Stimulated activated memory B cell treated with anti-CD40 and anti-IgM and Interleukin-4, amounts not matched to agents 10 μg/mL and 1 μg/mL and 100 μg/mL, for 72 hours (primary cell): ENCODE measurements around the gene ALDH4A1.

Experiments used
- ATAC-seq: fragments of 150-1000 bp; cut with Tn5 transposase; 2 replicates; pipeline ENCODE4 v1.10.0; 2021
- H3K27ac Mint-ChIP-seq: one replicate; pipeline ENCODE4 v1.8.0; 2022; ENCODE audit warnings: mild to moderate bottlenecking, mixed read lengths
- H3K27me3 Mint-ChIP-seq: one replicate; pipeline ENCODE4 v1.8.0; 2022; ENCODE audit warnings: mixed read lengths
- H3K36me3 Mint-ChIP-seq: one replicate; pipeline ENCODE4 v1.8.0; 2022; ENCODE audit warnings: mixed read lengths
- H3K4me1 Mint-ChIP-seq: one replicate; pipeline ENCODE4 v1.8.0; 2022; ENCODE audit warnings: mixed read lengths
- H3K4me3 Mint-ChIP-seq: one replicate; pipeline ENCODE4 v1.8.0; 2022; ENCODE audit warnings: mild to moderate bottlenecking, moderate library complexity, mixed read lengths
- H3K9me3 Mint-ChIP-seq: one replicate; pipeline ENCODE4 v1.8.0; 2022; ENCODE audit warnings: mixed read lengths

Gene ALDH4A1

DNA sequence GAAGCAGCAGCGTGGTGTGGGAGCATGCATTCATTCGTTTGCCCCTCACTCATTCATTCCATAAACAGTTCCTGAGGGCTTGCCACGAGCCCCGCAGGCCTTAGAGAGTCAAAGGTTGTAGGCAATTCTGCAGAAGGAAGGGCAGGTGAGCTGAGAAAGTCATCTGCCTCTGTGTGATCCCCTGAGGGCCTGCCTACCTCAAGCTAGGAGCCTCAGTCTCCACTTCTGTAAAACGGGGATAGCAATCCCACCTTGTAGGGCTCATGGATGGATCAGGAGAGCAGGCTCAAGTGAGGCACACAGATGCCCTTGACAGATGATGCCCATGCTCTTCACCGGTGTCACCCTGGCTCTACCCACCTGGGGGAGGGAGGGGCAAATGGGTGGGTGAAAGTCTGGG, 26.6 kb upstream of the ALDH4A1 start:
- H3K4me1 Mint-ChIP-seq: peaks cover 84% of the 10 kb centered on the region
- H3K9me3 Mint-ChIP-seq: peaks cover 5% of the 10 kb centered on the region
- peaks cover 6% of the 10 kb centered on the region for H3K36me3 Mint-ChIP-seq
- no peak overlapping the region for H3K4me3 Mint-ChIP-seq
- peak overlapping the region; percentile 94 for H3K27ac Mint-ChIP-seq
- H3K27me3 Mint-ChIP-seq: no peaks in the 10 kb centered on the region
- ATAC-seq: no peak

DNA sequence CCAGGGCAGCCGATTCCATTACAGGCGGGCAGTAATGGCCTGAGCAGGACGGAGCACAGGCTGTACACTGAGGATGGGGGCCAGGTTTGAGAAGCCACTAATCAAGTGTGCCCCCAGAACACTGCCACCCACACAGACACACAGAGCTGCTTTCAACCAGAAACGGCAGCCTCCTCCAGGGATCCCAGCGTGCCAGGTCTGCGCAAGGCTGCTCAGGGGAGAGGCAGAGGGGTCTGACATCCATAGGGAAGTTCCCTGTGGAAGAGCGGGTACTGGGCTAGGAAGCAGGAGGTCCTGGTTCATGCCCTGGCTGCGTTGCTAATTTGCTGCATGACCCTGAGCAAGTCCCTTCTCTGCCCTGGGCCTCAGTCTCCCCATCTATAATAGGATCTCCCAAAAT, 26.1 kb upstream of the ALDH4A1 start:
- peaks cover 6% of the 10 kb centered on the region for H3K36me3 Mint-ChIP-seq
- peaks cover 90% of the 10 kb centered on the region for H3K4me1 Mint-ChIP-seq
- H3K27me3 Mint-ChIP-seq: no peaks in the 10 kb centered on the region
- H3K27ac Mint-ChIP-seq: peak overlapping the region; percentile 94
- no peak for ATAC-seq
- peak overlapping the region; percentile 81 for H3K4me3 Mint-ChIP-seq
- peaks cover 5% of the 10 kb centered on the region for H3K9me3 Mint-ChIP-seq

DNA sequence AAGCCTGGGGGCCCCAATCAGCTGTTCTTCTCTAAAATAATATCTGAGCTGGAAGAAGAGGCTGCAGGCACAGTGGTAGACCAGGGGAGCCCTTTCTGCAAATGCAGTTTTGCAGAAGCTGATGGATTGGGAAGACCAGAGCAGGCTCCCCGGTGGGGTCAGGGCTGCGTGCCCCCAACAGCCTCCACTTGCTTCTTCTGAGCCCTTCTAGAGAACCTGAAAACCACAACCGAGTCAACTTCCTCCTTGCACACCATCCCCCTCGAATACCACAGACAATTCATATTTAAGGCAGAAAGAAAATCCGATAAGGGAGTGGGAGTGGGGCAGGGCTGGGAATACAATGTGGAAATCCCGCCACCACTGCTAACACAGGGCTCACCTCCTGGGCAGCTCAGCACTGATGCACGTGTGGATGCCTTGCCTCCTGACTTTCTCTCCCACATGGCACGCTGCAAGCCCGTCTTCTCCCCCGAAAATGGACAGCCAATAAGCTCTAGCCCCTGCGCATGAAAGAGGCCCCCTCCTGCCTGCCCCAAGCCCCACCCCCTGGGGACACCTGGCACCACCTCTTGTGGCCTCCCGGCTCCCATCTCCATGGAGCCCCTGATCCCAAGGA, 25.4 kb upstream of the ALDH4A1 start:
- Mint-ChIP-seq H3K4me3 (peak overlapping the region; percentile 81), H3K36me3 (peaks cover 6% of the 10 kb centered on the region), H3K9me3 (peaks cover 5% of the 10 kb centered on the region), H3K4me1 (peaks cover 93% of the 10 kb centered on the region), H3K27me3 (no peaks in the 10 kb centered on the region), H3K27ac (peak overlapping the region; percentile 94)
- peak; percentile 82 for ATAC-seq

DNA sequence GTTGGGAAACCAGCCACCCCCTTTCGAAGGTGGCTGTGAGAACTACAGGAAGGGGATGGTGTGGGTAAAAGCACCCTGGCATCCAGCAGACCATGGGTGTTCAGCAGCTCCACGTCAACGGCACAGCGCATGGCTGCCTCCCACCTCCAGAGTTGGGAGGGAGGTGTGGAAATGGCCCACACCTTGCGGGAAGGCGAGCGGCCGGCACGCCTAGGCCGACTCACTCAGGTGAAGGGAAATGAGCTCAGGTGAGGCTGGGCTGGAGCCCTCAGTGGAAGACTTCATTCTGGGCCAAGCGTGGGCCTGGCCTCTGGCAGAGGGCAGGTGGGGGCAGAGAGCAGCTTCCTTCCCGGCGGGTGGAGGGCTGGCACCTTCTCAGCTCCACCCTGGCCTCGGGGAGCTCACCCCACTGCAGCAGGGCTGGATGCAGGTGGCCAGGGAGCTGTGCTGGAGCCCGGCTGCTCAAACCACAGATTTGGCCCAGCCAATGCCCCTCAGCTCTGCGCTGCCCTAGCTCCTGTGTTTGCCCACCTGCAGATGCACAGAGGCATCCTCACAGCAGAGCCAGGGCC, 24.8 kb upstream of the ALDH4A1 start:
- H3K4me1 Mint-ChIP-seq: peaks cover 89% of the 10 kb centered on the region
- H3K4me3 Mint-ChIP-seq: peak overlapping the region; percentile 81
- no peaks in the 10 kb centered on the region for H3K27me3 Mint-ChIP-seq
- peaks cover 5% of the 10 kb centered on the region for H3K9me3 Mint-ChIP-seq
- ATAC-seq: peak; percentile 67
- H3K36me3 Mint-ChIP-seq: peaks cover 6% of the 10 kb centered on the region
- peak overlapping the region; percentile 94 for H3K27ac Mint-ChIP-seq

DNA sequence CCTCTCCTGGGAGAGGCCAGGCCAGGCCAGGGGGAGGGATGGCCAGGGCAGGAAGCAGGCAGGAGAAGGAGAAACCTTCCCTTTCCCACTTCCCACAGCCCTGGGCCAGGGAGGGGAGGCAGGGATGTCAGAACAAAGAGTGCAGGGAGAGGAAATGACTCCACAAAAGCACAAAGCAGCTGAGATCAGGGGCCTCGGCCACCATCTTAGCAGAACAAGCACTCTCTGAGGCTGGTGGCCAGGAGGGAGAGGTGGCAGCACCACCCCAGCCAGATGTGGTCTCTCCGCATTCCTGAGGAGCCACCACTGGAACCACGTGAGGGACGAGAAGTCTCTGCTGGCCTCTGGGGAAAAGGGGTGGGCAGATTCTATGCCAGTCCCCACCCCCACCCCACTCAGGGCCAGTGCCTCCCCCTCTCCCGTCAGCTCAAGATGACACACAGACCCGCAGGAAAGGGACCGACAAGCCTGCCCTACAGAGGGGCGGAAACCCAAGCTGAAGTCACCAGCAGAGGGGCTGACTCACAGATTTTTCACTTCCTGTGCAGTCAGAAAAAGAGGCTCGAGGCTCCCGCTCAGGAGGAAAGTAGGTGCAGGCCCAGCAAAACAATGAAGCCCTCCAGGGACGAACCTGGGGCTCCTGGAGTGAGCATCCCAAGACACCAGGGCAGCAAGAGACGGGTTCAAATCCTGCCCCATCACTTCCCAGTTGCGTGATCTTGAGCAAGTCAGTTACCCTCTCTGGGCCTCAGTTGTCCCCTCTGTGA, 24.1 kb upstream of the ALDH4A1 start:
- H3K27me3 Mint-ChIP-seq: no peaks in the 10 kb centered on the region
- peaks cover 83% of the 10 kb centered on the region for H3K4me1 Mint-ChIP-seq
- peak overlapping the region; percentile 81 for H3K4me3 Mint-ChIP-seq
- H3K9me3 Mint-ChIP-seq: peaks cover 5% of the 10 kb centered on the region
- peak overlapping the region; percentile 94 for H3K27ac Mint-ChIP-seq
- peaks cover 6% of the 10 kb centered on the region for H3K36me3 Mint-ChIP-seq
- ATAC-seq: peak; percentile 88

DNA sequence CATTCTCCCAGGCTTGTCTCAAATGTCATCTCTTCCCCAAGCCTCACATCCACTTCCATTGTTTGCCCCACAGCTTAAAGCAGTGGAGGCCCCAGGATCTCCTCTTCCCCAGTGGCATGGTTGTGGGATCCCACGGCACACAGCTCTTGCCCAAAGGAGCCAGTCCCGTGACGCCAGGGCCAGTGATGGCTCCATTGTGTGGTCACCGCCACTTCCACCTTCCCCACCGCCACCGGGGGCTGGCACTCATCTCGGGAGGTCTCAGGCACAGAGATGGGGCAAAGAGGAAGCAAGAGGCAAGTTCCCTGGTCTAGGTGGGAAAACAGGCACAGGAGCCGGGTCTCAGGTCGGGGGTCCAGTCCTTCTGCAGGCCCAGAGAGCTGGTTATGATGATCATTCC, 22.9 kb upstream of the ALDH4A1 start:
- Mint-ChIP-seq H3K9me3 (peaks cover 5% of the 10 kb centered on the region), H3K4me1 (peaks cover 70% of the 10 kb centered on the region), H3K27ac (peak overlapping the region; percentile 30), H3K27me3 (no peaks in the 10 kb centered on the region), H3K36me3 (peaks cover 6% of the 10 kb centered on the region), H3K4me3 (no peak overlapping the region)
- ATAC-seq: no peak

DNA sequence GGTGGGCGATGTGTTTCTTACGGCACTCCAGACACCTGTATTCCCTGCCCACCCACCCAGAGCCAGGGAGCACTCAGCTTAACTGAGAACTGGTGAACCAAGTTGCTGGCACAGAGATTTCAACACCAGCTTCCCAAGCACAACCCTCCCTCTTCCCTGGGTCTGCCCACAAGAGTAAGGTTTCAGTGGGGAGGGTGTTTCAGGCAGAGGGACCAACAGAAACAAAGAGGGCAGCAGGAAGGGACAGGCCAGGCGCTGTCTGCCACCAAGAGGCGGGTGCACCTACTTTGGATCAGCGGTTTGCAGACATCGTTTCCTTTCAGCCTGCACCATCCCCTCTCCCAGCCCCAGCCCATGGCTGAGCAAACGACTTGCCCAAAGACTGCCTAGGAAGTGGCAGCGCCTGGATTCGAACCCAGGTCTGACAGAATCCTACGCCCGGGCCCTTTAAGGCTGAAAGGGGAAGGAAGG, 21.9 kb upstream of the ALDH4A1 start:
- ATAC-seq: no peak
- no peaks in the 10 kb centered on the region for H3K27me3 Mint-ChIP-seq
- peak overlapping the region; percentile 44 for H3K27ac Mint-ChIP-seq

DNA sequence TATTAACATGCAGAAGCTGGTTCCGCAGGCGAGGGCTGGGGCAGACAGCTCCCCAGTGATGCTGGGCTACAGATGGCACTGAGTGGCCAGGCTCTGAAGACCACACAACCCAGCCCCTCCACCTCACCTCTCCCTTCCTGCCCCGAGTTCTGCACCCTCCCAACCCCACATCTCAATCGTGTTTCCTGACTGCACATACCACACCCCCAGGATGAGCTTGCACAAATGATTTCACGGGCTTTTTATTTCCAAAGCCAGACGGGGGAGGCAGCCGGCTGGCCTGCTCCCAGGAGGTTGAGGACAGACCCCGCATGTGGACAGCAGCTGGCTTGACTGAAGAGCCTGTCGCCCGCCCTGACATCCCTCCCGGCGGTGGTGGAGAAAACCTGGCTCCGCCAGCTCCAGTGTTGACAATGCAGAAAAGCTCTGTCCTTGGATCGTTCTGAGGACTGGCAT, 21.4 kb upstream of the ALDH4A1 start:
- Mint-ChIP-seq H3K36me3 (peaks cover 6% of the 10 kb centered on the region), H3K4me1 (peaks cover 56% of the 10 kb centered on the region), H3K9me3 (peaks cover 5% of the 10 kb centered on the region), H3K27me3 (no peaks in the 10 kb centered on the region), H3K27ac (peak overlapping the region; percentile 44), H3K4me3 (no peak overlapping the region)
- no peak for ATAC-seq

More for the DNA sequence above, 21.9 kb upstream of the ALDH4A1 start:
- peaks cover 5% of the 10 kb centered on the region for H3K9me3 Mint-ChIP-seq
- H3K36me3 Mint-ChIP-seq: peaks cover 6% of the 10 kb centered on the region
- no peak overlapping the region for H3K4me3 Mint-ChIP-seq
- H3K4me1 Mint-ChIP-seq: peaks cover 61% of the 10 kb centered on the region

DNA sequence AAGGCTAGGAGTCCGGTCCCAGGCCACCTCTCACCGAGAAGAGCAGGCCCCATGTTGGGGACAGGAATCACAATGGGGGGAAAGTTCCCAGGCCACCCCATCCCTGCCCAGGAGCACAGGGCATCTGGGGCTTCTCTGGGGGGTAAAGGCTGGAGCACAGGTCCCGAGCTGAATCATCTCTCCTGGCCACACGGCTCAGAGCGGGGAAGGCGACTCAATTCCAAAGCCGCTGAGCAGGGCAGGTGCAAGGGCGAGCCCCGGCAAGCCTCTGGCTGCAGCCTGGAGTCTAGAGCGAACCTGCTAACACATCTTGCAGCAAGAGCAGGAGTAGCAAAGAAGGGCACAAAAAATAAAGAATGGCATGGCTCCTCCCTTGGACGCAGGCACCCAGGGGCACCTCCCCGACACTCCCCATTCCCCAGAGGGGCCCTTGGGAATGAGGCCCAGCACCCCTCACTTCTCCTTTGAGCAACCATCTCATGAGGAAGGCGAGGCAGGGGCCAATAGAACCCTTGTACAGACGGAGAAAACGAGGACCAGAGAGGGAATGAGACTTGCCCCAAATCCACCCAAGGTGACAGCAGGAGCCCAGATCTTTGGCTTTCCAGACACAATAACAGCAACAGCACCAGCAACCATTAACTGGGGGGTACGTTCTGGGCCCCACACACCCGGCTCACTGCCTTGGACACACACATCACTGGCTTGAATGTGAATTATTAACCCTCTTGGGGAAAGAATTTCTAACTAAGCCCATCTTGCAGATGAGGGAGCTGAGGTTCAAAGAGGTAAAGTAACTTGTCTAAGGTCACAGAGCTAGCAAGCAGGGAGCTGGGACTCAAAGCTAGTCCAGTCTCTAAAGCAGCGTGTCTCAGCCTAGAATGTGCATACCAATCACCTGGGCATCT, 20.7 kb upstream of the ALDH4A1 start:
- Mint-ChIP-seq H3K36me3 (peaks cover 11% of the 10 kb centered on the region), H3K9me3 (peaks cover 5% of the 10 kb centered on the region), H3K27me3 (no peaks in the 10 kb centered on the region), H3K4me3 (no peak overlapping the region), H3K4me1 (peaks cover 50% of the 10 kb centered on the region), H3K27ac (peak overlapping the region; percentile 44)
- ATAC-seq: no peak

DNA sequence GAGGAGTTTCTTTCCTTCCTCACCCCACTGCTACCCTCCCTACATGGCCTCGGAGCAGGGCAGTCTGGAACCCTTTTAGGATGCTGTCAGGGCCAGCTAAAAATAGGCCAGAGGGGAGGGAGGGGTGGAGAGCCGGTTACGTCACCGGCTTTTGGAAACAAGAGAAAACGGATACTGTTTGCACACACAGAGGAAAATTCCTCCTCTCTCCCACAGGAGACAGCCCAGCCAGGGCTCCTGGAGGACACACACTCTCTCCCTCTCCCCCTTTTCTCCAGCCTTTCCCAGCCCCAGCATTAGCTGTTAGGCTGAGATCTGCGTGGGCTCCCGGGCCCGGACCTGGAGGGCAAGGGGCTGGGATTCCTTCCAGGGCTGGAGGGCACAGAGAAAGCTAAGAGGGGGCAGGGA, 20.0 kb upstream of the ALDH4A1 start:
- Mint-ChIP-seq H3K27ac (peak overlapping the region; percentile 44), H3K27me3 (no peaks in the 10 kb centered on the region), H3K4me3 (no peak overlapping the region), H3K36me3 (peaks cover 16% of the 10 kb centered on the region), H3K4me1 (peaks cover 42% of the 10 kb centered on the region), H3K9me3 (peaks cover 5% of the 10 kb centered on the region)
- no peak for ATAC-seq

DNA sequence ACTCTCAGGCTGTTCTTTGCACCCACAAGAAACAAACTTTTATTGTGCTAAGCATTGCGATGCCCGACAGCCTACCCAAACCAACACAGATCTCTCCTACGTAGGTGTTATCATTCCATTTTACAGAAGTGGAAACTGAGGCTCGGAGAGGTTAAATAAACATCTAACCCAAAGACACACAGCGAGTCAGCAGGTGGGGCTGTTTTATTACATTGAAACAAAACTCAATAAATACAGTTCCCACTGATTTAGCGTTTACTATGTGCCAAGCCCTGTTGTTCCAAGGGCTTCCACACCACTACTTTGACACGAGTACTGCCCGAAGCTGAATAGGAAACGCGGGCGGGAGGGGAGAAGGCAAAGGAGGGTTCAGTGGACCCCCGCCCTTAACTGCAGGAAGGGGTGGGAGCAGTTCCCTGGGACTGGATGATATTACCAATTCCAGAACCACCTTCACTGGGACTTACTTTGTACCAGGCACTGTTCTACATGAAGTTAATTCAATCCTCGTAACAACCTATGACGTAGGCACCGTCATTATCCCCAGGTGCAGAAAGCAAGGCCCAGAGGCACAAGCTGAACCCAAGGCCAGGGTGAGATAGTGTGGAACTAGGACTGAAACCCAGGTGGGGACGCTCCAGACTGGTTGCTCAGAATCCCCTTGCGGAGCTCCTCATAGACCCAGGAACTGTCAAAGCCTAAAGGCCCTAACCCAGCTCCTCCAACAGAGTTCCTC, 19.3 kb upstream of the ALDH4A1 start:
- H3K36me3 Mint-ChIP-seq: peaks cover 21% of the 10 kb centered on the region
- no peaks in the 10 kb centered on the region for H3K27me3 Mint-ChIP-seq
- H3K4me3 Mint-ChIP-seq: no peak overlapping the region
- ATAC-seq: no peak
- H3K4me1 Mint-ChIP-seq: peaks cover 35% of the 10 kb centered on the region
- H3K27ac Mint-ChIP-seq: no peak overlapping the region
- peaks cover 5% of the 10 kb centered on the region for H3K9me3 Mint-ChIP-seq

DNA sequence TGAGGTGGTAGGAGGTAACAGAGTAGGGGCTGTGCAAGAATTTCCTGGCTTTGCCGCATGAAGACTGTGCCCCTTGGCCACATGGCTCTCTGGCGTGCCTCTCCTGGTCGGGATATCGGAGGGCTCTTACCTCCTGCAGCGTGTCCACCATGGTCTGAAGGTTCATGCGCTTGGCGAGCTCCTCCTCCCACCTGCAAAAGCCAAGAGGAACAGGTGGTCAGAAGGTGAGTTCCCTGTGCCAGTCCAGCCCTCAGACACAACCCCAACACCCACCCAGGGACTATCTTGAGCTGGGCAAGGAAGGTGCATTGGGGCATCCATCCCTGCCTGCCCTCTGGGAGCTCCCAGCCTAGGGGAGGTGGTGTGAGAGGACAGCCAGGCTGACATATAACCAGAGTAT, 18.6 kb upstream of the ALDH4A1 start:
- no peak for ATAC-seq
- Mint-ChIP-seq H3K27me3 (no peaks in the 10 kb centered on the region), H3K9me3 (peaks cover 5% of the 10 kb centered on the region), H3K27ac (no peak overlapping the region), H3K4me1 (peaks cover 30% of the 10 kb centered on the region), H3K36me3 (peaks cover 22% of the 10 kb centered on the region), H3K4me3 (no peak overlapping the region)

DNA sequence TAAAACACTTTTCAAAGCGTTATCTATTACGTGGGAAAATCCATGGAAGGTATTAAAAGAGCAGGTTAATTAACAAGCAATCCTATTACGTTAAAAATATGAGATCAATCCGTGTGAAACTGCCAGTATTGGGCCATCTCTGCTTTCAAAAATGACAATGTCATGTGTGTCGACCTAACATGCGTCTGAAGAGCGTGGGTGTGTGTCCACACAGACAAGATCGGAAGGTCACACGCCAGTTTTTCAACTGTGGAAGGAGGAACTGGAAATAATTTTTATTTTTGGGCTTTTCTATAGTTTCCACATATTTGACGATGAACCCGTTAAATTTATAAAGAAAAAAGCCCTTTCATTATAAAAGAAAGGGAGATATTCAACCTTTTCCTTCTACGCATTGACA, 17.6 kb upstream of the ALDH4A1 start:
- no peak overlapping the region for H3K27ac Mint-ChIP-seq
- H3K36me3 Mint-ChIP-seq: peaks cover 16% of the 10 kb centered on the region
- peaks cover 21% of the 10 kb centered on the region for H3K4me1 Mint-ChIP-seq
- no peaks in the 10 kb centered on the region for H3K27me3 Mint-ChIP-seq
- no peak for ATAC-seq
- no peak overlapping the region for H3K4me3 Mint-ChIP-seq
- H3K9me3 Mint-ChIP-seq: no peaks in the 10 kb centered on the region

DNA sequence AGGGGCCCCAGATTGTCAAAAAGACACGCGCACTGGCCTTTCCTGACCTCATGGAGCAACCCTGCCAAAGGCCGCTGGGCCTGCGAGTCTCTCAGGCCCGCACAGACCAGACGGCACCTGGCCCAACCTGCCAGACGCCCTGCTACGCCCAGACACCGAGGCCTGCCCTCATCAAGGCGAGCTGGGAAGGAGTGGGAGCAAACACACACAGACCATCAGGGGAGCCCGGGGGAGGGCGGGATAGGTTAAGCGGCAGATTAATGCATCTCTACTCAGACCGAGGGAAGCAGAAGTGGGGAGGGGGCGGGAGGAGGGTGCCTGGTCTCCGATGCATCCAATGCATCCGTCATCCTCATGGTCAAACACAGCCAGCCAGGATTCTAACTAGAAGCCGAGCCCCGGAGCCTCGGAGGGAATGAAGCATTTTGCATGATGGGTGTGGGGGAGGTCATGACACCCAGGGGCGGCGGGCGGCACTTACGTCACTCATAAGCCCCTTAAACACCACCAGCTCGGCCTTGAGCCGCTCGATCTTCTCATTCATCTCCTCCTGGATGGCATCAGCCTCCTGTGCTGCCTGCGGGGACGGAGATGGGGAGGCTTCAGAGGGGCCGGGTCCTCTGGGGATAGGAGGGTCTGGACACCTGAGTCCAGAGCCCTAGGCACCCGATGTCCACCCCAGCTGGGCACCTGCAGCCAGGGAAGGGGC, 17.0 kb upstream of the ALDH4A1 start:
- H3K27me3 Mint-ChIP-seq: no peaks in the 10 kb centered on the region
- H3K27ac Mint-ChIP-seq: peak overlapping the region; percentile 14
- ATAC-seq: no peak
- H3K4me1 Mint-ChIP-seq: peaks cover 16% of the 10 kb centered on the region
- peaks cover 16% of the 10 kb centered on the region for H3K36me3 Mint-ChIP-seq
- H3K9me3 Mint-ChIP-seq: no peaks in the 10 kb centered on the region
- H3K4me3 Mint-ChIP-seq: no peak overlapping the region
